MG63 (cell line): ENCODE measurements around the gene NFIB. TPM values are rescaled to one million over a fixed set of nuclear protein-coding genes. Genes with fewer than 3 reads are reported as not detected.

ENCODE experiments used
- DNase-seq: peaks from one replicate; pipeline ENCODE4 v3.0.0-alpha.2; 2020
- H3K27me3 ChIP-seq: fragments of 250-450 bp; sonication (Bioruptor Pico); 2 replicates; pipeline ENCODE4 v1.5.1; 2020; ENCODE audit warnings: mild to moderate bottlenecking, moderate library complexity
- H3K36me3 ChIP-seq: fragments of 250-450 bp; sonication (Bioruptor Pico); 2 replicates; pipeline ENCODE4 v1.5.1; 2020; ENCODE audit warnings: mild to moderate bottlenecking, moderate library complexity
- H3K4me3 ChIP-seq: fragments of 250-450 bp; sonication (Bioruptor Pico); 2 replicates; pipeline ENCODE4 v1.5.1; 2020; ENCODE audit warnings: mild to moderate bottlenecking, moderate library complexity
- H3K9me3 ChIP-seq: fragments of 250-450 bp; sonication (Bioruptor Pico); 2 replicates; pipeline ENCODE4 v1.5.1; 2020; ENCODE audit warnings: mild to moderate bottlenecking, moderate library complexity
- total RNA-seq: library from RNA; depleted of rRNA; stranded (reverse); fragments of >200 nt; shearing (Covaris generic); gene quantifications from 2 replicates; pipeline ENCODE4 v1.2.3, GENCODE V29; 2014; ENCODE audit warnings: low replicate concordance

The NFIB gene
- total RNA-seq, 1 experiment from 2014 or later, result 47.3 TPM

DNA sequence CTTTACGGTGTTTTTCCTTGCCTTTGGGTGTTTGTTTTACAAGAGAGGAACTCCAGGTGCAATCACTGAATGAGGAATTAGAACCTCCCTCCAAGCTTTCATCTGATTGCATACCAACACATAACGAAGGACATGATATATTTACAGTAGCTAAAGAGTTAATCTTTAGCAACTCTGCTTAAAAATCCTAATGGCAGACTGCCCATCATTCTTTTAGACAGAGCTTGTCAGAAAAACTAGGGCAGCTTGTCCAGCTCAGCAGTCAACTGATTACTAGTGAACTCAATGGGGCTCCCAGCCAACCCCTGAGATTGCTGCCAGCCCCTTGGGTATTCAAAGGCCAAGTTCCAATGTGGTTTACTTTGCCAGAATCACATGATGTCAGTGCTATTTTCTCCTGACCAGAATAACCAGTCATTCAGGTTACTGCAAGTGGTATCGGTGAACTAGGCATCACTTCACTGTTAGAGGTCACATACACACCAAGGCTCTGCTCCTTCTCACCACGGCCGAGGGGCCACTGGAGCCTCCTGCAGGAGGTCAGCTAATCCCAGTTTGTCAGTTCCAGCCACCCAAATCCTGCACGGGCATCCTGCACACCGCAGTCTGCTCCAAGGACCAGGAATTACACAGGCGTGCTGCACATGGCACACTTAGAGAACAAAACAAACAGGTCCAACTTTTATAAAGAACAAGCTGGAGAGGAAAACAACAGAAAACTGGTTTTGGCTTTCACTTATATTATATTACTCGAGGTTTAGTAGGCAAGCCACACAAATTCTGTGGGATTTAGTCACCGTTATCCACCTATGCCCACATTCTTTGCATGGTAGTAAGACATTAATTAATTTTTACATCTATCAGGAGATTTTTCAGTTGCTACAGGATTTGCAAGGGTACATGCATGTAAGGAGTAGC lies 62.5 kb downstream of the NFIB start:
- Histone ChIP-seq H3K4me3 (peak overlapping the region; percentile 11), H3K27me3 (no peaks in the 10 kb centered on the region), H3K9me3 (no peaks in the 10 kb centered on the region), H3K36me3 (peaks cover 31% of the 10 kb centered on the region)
- peak; percentile 100 for DNase-seq

DNA sequence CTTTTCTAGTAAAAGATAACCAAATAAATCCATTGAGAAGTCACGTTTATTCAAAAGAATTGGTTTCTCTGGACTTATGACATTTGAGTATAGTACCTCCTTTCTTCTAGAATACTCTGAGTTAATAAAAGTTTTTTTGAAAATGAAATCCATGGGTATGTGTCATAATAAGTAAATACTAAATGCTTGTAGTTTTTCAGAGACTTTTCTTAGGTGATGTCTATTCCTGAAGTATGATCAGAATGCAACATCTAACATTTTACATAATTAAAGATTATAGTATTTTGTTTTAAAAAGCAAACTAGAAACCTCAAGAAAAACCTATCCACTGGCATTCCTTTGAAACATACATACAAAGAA lies 63.2 kb downstream of the NFIB start:
- Histone ChIP-seq H3K27me3 (no peaks in the 10 kb centered on the region), H3K9me3 (no peaks in the 10 kb centered on the region), H3K4me3 (peak overlapping the region; percentile 0; the same call in 1 of the 2 replicates), H3K36me3 (peaks cover 31% of the 10 kb centered on the region)
- no peak for DNase-seq

DNA sequence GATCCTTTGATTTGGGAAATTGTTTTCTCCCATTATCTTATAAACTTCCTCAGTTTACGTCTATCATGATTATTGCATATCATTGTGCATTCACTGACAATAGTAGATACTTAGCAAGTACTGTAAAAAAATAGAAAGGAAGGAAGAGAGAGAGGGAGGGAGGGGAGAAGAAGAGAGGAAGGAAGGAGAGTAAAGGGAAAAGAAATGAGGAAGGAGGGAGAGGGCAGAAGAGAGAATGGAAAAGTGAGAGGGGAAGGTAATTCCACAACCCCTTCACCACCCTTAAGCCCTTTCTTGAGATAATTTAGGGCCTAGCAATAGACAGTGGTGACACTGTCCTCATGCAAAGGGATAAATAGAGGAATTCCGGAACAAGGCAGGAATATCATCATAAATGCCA lies 64.4 kb downstream of the NFIB start:
- H3K27me3 ChIP-seq, result no peaks in the 10 kb centered on the region
- H3K36me3 ChIP-seq, result peaks cover 19% of the 10 kb centered on the region
- no peak overlapping the region for H3K4me3 ChIP-seq
- H3K9me3 ChIP-seq, result no peaks in the 10 kb centered on the region
- no peak for DNase-seq

DNA sequence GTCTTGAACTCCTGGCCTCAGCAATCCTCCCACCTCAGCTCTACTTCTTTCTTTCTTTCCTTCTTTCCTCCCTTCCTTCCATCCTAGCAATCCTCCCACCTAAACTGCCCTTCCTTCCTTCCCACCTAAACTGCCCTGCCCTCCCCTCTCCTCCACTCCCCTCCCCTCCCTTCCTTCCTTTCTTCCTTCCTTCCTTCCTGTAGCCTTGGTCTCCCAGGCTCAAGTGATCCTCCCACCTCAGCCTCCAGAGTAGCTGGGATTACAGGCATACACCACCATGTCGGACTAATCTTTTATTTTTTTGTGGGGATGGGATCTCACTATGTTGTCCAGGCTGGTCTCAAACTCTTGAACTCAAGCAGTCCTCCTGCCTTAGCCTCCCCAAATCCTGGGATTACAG lies 65.8 kb downstream of the NFIB start:
- Histone ChIP-seq H3K36me3 (peaks cover 21% of the 10 kb centered on the region), H3K4me3 (no peak overlapping the region), H3K27me3 (no peaks in the 10 kb centered on the region), H3K9me3 (no peaks in the 10 kb centered on the region)
- DNase-seq, result no peak

DNA sequence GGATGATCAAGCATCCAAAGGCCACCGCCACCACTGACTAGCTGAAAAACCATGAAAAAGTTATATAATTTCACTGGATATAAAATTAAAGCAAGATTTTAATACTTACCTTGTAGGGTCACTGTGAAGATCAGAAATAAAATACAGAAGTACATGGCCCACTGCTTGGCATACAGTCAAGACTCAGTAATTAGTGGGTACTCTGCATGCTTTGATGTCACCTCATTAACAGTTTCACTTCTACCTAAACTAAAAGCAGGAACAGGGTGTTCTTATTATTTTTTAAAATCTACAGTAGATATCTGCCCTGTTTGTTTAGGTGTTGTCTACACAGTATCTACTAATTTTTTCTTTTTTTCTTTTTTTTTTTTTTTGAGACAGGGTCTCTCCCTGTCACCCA lies 66.4 kb downstream of the NFIB start:
- Histone ChIP-seq H3K4me3 (no peak overlapping the region), H3K9me3 (no peaks in the 10 kb centered on the region), H3K27me3 (no peaks in the 10 kb centered on the region), H3K36me3 (peaks cover 21% of the 10 kb centered on the region)
- no peak for DNase-seq

DNA sequence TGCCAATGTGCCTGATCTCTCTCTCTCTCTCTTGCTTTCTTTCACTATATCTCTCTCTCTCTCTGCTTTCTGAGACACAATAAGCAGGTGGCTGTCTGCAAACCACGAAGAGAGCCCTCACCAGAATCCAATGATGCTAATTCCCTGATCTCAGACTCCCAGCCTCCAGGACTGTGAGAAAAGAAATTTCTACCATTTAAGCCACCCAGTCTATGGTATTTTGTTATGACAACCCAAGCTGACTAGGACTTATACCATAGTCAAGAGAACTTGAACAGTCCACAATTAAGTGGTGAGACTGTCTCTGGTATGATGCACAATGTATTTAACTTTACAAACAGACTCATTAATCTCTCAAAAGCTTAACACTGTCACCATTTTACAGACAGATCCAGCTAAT lies 67.0 kb downstream of the NFIB start:
- peaks cover 21% of the 10 kb centered on the region for H3K36me3 ChIP-seq
- H3K4me3 ChIP-seq, result no peak overlapping the region
- no peak for DNase-seq
- H3K9me3 ChIP-seq, result no peaks in the 10 kb centered on the region
- no peaks in the 10 kb centered on the region for H3K27me3 ChIP-seq

DNA sequence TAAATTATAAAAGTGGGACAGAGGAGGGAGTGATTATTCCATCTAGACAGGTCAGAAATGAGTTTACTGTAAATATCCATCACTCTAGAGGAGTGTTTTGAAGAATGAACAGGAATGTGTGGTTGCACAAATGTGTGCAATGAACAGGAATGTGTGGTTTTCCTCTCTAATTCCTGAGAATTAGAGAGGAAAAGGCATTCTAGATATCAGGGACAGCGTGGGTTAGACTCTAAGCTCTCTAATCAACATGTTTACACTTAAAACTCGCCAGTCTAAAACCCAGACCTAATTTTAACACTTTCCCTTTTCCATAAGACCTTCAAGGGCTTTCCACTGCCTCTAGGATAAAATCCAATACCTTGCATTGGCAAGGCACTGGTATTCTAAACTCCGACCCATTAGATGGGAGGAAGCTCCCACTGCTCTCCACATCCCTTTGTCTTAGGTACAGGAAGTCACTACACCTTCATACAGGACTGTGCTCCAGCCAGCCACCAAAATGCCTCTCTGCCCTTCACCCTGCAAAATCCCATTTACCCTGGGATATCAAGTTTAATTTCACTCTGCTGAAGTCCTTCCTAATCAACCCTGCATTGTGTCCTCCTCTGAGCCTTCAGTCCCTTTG lies 67.9 kb downstream of the NFIB start:
- Histone ChIP-seq H3K4me3 (no peak overlapping the region), H3K9me3 (no peaks in the 10 kb centered on the region), H3K27me3 (no peaks in the 10 kb centered on the region), H3K36me3 (peaks cover 21% of the 10 kb centered on the region)
- no peak for DNase-seq

DNA sequence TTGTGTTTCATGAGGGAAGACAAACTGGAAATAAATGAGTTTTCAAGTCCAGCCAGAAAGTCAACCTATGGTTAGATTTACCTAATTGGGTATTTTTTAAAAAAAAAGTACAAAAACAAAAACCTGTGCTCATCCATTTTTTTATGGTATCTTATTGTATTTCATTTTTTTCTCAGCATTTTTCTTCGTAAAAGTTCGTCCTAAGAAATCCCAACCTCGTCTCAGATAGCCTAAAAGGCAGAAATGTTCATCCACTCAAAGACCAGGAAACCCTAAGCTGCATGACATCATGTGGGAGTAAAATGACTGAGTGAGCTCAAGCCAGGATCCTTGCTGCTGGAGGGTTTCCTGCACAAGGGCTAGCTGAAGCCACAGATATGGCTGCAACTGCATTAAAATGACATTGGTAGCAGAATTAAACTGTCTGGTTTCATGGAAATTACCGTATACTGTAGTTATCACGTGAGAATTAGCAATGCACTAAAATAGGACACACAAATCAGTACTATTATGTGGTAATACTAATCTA lies 70.4 kb downstream of the NFIB start:
- H3K27me3 ChIP-seq, result no peaks in the 10 kb centered on the region
- no peak overlapping the region for H3K4me3 ChIP-seq
- H3K9me3 ChIP-seq, result no peaks in the 10 kb centered on the region
- no peak for DNase-seq
- peaks cover 17% of the 10 kb centered on the region for H3K36me3 ChIP-seq

DNA sequence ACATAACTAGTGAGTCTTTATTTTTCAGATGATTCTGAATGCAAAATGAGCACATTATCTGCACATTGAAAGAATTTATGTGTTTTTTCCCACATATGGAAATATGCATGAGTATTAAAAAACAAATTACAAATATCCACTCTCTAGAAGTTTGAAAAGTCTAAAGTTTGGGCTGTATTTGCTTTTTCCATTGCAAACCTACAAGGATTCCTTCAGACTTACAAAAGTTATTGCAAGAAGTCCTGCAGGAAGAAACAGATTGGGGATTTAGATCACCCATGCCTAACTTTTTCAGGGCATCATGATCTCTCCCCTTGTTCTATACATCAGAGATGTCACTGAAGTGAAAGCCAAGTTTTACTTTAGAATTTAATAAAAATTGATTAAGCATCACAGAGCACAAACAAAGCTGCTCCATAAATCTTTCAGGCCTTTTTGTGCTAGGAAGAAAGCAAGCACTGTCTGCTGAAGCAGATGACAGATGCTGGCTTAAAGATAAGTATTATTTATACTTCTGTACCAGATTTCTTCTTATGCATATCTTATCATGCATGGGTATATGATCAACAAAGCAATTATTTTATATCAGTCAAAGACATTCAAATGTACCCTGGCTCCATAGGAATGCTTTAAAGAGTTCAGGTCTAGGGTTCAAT lies 71.7 kb downstream of the NFIB start:
- Histone ChIP-seq H3K27me3 (no peaks in the 10 kb centered on the region), H3K36me3 (peaks cover 10% of the 10 kb centered on the region), H3K4me3 (no peak overlapping the region), H3K9me3 (no peaks in the 10 kb centered on the region)
- DNase-seq, result no peak

DNA sequence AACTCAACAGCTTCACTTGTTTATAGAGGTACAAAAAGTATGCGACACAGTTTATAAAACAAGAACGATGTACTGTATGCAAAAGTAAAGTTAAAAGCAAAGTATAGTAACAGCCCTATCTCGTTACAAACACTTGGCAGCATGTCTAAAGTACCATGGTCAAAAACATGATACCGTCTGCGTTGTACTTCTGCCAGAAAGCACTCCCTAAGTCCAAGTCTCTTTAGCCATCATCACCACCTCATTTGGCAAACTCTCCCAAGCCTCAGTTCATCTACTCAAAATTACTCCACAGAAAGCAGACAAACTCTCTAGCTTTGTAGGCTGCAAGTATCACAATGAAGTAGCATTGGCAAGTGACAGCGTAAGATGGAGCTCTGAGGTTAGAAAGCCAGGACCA lies 73.4 kb downstream of the NFIB start:
- DNase-seq, result no peak
- no peak overlapping the region for H3K4me3 ChIP-seq
- no peaks in the 10 kb centered on the region for H3K9me3 ChIP-seq
- H3K36me3 ChIP-seq, result peaks cover 8% of the 10 kb centered on the region
- H3K27me3 ChIP-seq, result no peaks in the 10 kb centered on the region

DNA sequence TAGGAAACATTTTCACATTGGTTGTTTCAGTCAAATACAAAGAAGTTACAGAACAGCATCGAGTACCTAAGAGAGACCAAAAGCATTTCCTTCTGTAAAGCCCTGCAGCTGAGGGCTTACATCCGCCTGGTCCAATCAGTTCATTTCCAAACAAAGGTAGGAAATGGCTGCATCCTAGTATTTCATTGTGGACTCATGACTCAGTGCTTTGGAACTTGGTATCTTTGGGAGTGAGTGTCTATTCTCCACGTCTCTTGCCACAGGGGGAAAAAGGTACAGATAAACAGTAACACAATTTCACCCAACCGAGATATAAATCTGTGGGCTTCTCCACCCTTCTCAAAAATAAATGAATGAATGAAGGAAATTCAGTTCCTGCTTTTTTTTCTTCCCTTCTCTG lies 75.4 kb downstream of the NFIB start:
- Histone ChIP-seq H3K36me3 (peaks cover 20% of the 10 kb centered on the region), H3K27me3 (no peaks in the 10 kb centered on the region), H3K4me3 (no peak overlapping the region), H3K9me3 (no peaks in the 10 kb centered on the region)
- peak; percentile 69 for DNase-seq

DNA sequence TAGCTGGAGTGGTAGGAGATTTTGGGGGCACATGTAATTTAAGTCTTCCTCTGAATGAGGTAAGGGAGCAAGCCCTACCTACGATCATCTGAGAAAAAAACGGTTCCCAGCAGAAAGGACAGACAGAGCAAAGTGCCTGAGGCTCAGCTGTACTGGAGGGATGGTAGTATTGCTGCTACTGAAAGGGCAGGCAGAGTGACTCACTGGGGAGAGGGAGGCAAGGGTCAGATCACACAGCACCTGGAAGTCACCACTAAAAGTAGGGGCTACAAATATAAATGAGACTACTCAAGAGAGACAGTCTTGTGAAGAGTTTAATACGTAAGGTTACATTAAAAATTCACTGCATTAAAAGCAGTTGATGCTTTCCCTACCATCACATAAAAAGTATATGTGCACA lies 75.9 kb downstream of the NFIB start:
- no peaks in the 10 kb centered on the region for H3K27me3 ChIP-seq
- H3K36me3 ChIP-seq, result peaks cover 20% of the 10 kb centered on the region
- peak; percentile 88 for DNase-seq
- no peak overlapping the region for H3K4me3 ChIP-seq
- no peaks in the 10 kb centered on the region for H3K9me3 ChIP-seq

DNA sequence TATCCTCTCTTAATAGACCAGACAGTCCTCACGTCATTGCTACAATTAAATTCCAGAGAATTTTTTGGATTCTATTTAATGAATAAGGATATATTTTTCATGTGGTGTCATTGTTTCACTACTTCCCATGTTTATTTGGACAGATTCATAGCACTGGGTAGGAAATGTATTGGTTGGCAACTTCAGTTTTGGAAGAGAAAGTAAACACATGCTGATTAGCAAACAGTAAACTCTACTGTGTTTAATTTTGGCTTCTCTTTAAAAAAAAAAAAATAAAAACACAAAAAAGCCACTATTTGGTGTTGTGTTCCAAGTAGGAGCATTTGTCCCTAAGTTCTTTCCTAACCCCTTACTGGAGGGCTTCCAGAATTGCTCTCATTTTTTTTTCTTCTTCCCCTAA lies 77.3 kb downstream of the NFIB start:
- Histone ChIP-seq H3K4me3 (peak overlapping the region; percentile 0), H3K36me3 (peaks cover 28% of the 10 kb centered on the region), H3K9me3 (no peaks in the 10 kb centered on the region), H3K27me3 (no peaks in the 10 kb centered on the region)
- DNase-seq, result no peak

DNA sequence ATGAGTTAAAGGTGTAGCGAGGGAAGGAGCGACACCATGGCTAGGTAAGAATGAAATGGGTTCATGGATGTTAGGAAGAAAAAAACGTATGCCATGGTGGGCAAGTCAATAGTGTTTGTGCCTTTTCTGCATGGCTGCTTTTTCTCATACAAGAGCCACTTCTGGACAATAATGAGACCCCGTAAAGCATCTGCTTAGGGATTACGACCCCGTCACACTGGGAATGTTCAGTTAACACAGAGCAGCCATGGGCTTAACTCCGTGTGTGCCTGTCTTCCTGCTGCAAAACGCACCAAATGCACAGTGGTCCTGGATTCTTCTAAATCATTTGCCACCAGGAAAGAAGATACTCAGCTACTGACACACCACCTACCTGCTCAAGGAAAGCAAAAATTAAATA lies 81.8 kb downstream of the NFIB start:
- no peak for DNase-seq
- Histone ChIP-seq H3K4me3 (no peak overlapping the region), H3K27me3 (no peaks in the 10 kb centered on the region), H3K36me3 (peaks cover 38% of the 10 kb centered on the region), H3K9me3 (no peaks in the 10 kb centered on the region)

DNA sequence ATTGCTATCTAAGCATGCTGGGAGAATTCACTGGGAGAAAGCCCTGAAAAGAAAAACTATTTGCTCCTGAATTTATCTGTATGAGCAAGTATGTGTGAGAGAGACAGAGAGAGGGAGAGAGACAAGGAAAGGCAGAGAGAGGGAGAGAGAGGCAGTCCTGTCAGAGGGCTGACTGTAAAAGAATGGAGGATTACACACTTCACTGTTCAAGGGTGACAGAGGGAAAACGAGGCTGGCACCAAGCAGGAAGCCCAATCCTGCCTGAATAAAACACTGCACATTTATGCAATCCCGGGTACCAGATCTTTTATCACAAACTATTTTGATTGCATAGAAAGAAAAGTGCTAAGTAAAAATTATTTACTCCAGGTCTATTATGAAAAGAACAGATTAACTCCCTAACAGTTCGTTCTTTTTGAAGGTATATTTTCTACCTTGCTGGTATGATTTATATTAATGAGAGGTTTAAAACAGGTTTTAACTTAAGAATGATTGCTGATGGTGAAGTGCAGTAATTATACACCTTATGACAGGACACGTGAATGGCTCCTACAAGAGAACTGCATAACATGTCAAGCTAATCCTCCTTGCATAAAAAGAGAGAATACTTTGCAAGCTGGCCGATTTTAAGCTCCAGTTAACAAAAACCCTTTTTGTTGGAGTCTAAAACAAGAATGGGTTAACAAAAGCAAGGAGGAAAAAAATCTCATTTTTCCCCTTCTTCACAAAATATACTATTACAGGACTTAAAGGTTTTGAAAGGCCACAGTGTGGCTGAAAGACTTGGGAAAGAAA lies 82.5 kb downstream of the NFIB start:
- peaks cover 40% of the 10 kb centered on the region for H3K36me3 ChIP-seq
- H3K27me3 ChIP-seq, result no peaks in the 10 kb centered on the region
- H3K4me3 ChIP-seq, result no peak overlapping the region
- H3K9me3 ChIP-seq, result no peaks in the 10 kb centered on the region
- DNase-seq, result no peak

DNA sequence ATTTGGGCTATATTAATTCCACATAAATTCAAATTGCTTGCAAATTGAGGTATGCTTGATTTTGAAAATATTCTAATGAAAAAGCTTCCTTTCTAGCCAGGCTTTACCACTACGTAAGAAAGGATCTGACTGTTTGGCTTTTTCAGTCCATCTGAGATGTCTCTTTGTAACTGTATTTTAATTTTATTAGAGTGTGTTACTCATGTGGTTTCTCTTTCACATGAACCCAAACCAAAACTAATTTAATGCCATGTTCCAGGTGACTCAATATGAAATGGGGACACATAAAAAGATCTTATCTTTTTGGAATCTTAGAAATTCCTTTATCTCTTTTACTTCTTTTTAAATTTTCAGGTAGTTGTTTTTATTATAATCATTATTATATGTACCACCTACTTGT lies 85.3 kb downstream of the NFIB start:
- no peaks in the 10 kb centered on the region for H3K9me3 ChIP-seq
- H3K4me3 ChIP-seq, result no peak overlapping the region
- no peak for DNase-seq
- peaks cover 39% of the 10 kb centered on the region for H3K36me3 ChIP-seq
- no peaks in the 10 kb centered on the region for H3K27me3 ChIP-seq
